Activated naive CD8-positive, alpha-beta T cell treated with anti-CD3 and anti-CD28 coated beads for 36 hours (primary cell): ENCODE measurements around the gene OTULINL. TPM values are rescaled to one million over a fixed set of nuclear protein-coding genes. Genes with fewer than 3 reads are reported as not detected.

Source experiments
- DNase-seq: peaks from one replicate; pipeline ENCODE4 v3.0.0; 2021
- H3K27ac Mint-ChIP-seq: one replicate; pipeline ENCODE4 v1.8.0; 2022; ENCODE audit warnings: mild to moderate bottlenecking, moderate library complexity, mixed read lengths
- H3K27me3 Mint-ChIP-seq: one replicate; pipeline ENCODE4 v1.8.0; 2022; ENCODE audit warnings: mild to moderate bottlenecking, mixed read lengths
- H3K36me3 Mint-ChIP-seq: one replicate; pipeline ENCODE4 v1.8.0; 2021; ENCODE audit warnings: mild to moderate bottlenecking, mixed read lengths
- H3K4me1 Mint-ChIP-seq: one replicate; pipeline ENCODE4 v1.8.0; 2021; ENCODE audit warnings: mixed read lengths
- H3K4me3 Mint-ChIP-seq: one replicate; pipeline ENCODE4 v1.8.0; 2022; ENCODE audit warnings: mild to moderate bottlenecking, moderate library complexity, mixed read lengths
- H3K9me3 Mint-ChIP-seq: one replicate; pipeline ENCODE4 v1.8.0; 2022; ENCODE audit warnings: mixed read lengths
- total RNA-seq, 2 experiments: library from RNA; stranded (reverse); gene quantifications; one replicate each; pipeline ENCODE4 v1.2.3, GENCODE V29; 2021

The OTULINL gene
- total RNA-seq, 2 experiments from 2014 or later = 20.8 to 27.3 TPM

GRCh38 chr5:14659821-14660607 is 78.4 kb downstream of the OTULINL start:
- Mint-ChIP-seq H3K9me3 (peaks cover 6% of the 10 kb centered on the region), H3K36me3 (peaks cover 34% of the 10 kb centered on the region), H3K27ac (no peak overlapping the region), H3K4me3 (no peak overlapping the region), H3K4me1 (peaks cover 58% of the 10 kb centered on the region), H3K27me3 (no peaks in the 10 kb centered on the region)
- no peak for DNase-seq

GRCh38 chr5:14660833-14661232 is 79.2 kb downstream of the OTULINL start:
- no peak for DNase-seq
- Mint-ChIP-seq H3K9me3 (peaks cover 6% of the 10 kb centered on the region), H3K4me1 (peaks cover 51% of the 10 kb centered on the region), H3K27me3 (no peaks in the 10 kb centered on the region), H3K4me3 (no peak overlapping the region), H3K36me3 (peaks cover 40% of the 10 kb centered on the region), H3K27ac (no peak overlapping the region)

Other genes with a start within 250 kb of the OTULINL start
- gene OTULIN, start 82.9 kb downstream of the OTULINL start, total RNA-seq = 10 to 100 TPM; 68.9 TPM